Measurements from ENCODE around the gene CPM. TPM values are rescaled to one million over a fixed set of nuclear protein-coding genes. Genes with fewer than 3 reads are reported as not detected.

CPM gene
- polyA plus RNA-seq, 6 donors from 2014 or later: 3.2 to 26.0 (median 7.0) TPM

DNA sequence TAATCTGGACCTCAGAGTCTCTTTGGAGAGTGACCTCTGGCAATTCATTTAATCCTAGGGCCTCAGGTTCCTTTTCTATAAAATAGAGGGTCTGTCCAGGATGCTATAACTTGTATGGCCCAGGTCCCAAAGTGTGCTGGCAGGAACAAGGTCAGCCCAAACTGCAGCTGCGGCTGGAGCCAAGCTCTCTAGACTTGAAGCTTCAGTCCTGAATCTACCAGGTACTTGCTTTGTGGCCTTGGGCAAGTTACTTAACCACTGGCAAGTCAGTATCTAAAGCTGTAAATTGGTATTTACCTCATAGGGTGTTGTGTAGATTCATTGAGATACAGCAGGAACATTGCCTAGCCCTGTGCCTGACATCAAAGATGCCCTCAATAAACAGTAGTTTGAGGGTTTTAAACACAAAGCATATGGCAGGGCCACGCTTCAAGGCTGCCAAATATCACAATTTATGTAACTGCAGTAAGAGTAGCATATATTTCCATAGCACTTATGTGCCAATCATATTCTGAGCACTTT, 21.7 kb downstream of the CPM start:
- H3K36me3 Mint-ChIP-seq: no peaks in the 10 kb centered on the region

DNA sequence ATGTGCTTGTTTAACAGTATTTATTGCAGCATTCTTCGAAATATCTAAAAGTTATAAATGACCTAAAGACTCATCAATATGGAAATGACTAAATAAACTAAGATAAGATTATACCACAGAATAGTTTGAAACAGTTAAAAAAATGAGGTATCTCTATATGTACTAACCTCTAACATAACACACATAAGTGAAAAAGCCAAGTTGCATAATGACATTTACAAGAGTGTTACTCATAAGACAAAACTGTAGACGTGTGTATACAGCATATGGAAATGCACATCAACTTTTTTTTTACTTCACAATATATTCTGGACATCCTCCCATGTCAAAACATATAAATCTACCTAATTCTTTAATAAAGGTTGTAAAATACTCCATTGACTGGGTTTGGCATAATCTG, 22.8 kb downstream of the CPM start:
- H3K9me3 Mint-ChIP-seq: no peaks in the 10 kb centered on the region
- H3K4me3 Mint-ChIP-seq: no peak overlapping the region
- no peak for ATAC-seq (ENCODE audit: low read depth in 2 of 2)
- no peaks in the 10 kb centered on the region for H3K36me3 Mint-ChIP-seq
- no peak for DNase-seq
- no peak overlapping the region for H3K27ac Mint-ChIP-seq
- H3K4me1 Mint-ChIP-seq: peaks cover under 1 to 10% (median 5%) of the 10 kb centered on the region in 3 donors
- H3K27me3 Mint-ChIP-seq: no peaks in the 10 kb centered on the region

More for the DNA sequence above, 21.7 kb downstream of the CPM start:
- DNase-seq (no peak), ATAC-seq (ENCODE audit: low read depth in 2 of 2) (no peak)
- H3K9me3 Mint-ChIP-seq: no peaks in the 10 kb centered on the region
- no peak overlapping the region for H3K27ac Mint-ChIP-seq
- no peak overlapping the region for H3K4me3 Mint-ChIP-seq
- peaks cover 0 to 5% (median 0%) of the 10 kb centered on the region in 3 donors for H3K4me1 Mint-ChIP-seq
- no peaks in the 10 kb centered on the region for H3K27me3 Mint-ChIP-seq

- no peak for ATAC-seq (ENCODE audit: low read depth in 2 of 2)
- no peak overlapping the region for H3K27ac Mint-ChIP-seq
- no peak overlapping the region for H3K4me3 Mint-ChIP-seq
- DNase-seq: no peak
- H3K36me3 Mint-ChIP-seq: no peaks in the 10 kb centered on the region
- H3K27me3 Mint-ChIP-seq: no peaks in the 10 kb centered on the region
- H3K9me3 Mint-ChIP-seq: peaks cover 0 to 2% (median 0%) of the 10 kb centered on the region in 7 donors
- H3K4me1 Mint-ChIP-seq: peaks cover 18 to 29% (median 26%) of the 10 kb centered on the region in 3 donors
These were observed 24.9 kb downstream of the CPM start for GRCh38 chr12:68908076-68908475.

DNA sequence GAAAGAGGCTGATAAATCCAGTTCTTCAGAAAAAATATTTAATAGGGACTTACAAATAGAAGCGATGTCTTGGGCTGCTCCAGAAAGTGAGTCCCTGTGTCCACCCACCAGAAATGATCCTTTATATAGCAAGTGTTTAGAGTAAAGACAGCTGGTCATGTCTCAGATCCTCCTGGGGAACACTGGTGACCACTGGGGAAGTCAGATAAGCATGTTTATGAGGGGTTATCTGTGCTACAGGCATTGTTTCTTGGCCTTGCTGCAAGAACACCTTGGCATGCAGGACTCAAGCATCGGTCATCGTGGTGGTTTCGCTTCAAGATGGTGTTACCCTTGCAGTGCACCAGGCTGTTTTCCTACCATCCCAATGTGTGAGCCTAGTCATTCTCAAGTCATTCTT, 27.2 kb downstream of the CPM start:
- Mint-ChIP-seq H3K27ac (peak overlapping the region in 1 of 6 donors; percentile 28), H3K4me1 (peaks cover 32 to 49% (median 43%) of the 10 kb centered on the region in 3 donors), H3K9me3 (peaks cover 0 to 2% (median 0%) of the 10 kb centered on the region in 7 donors), H3K36me3 (no peaks in the 10 kb centered on the region), H3K4me3 (peak overlapping the region in 2 of 8 donors; percentile 55 to 69), H3K27me3 (no peaks in the 10 kb centered on the region)
- no peak for ATAC-seq (ENCODE audit: low read depth in 2 of 2)
- no peak for DNase-seq

DNA sequence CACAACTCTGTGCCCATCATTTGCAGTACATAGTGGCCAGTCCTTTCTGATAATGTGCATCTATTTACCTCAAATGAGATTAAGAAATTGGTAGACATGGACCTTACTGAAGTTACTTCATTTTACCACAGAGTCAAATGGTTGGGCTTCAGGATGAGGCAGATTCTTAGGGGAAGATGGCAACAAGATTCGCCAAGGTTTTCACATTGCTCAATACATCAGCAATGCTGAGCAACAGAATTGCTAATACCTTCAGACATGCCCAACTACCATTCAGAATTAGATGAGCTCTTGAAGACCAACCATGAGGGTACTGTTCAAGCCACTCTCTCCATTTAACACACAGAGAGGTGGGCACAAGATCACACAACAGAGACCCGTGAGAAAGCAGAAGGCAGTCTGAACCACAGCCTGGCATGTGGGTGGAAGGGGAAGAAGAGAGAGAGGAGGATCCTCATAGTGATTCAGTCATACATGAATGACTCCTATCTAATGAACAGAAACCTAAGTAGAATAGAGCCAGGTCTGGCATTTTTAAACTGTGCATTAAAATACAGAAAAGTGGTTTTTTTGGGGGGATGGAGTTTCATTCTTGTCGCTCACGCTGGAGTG, 28.5 kb downstream of the CPM start:
- DNase-seq: peak; percentile 53

GRCh38 chr12:68903511-68903910, 29.5 kb downstream of the CPM start:
- Mint-ChIP-seq H3K4me1 (peaks cover 35 to 54% (median 46%) of the 10 kb centered on the region in 3 donors), H3K27me3 (no peaks in the 10 kb centered on the region), H3K27ac (peak overlapping the region; percentile 14 to 89 (median 68)), H3K4me3 (peak overlapping the region in 7 of 8 donors; percentile 16 to 59 (median 43)), H3K9me3 (peaks cover 0 to 2% (median 0%) of the 10 kb centered on the region in 7 donors), H3K36me3 (no peaks in the 10 kb centered on the region)
- DNase-seq: no peak
- ATAC-seq (ENCODE audit: low read depth in 2 of 2): no peak

More for the DNA sequence above, 28.5 kb downstream of the CPM start:
- peak; percentile 100 for ATAC-seq (ENCODE audit: low read depth in 2 of 2)
- H3K4me1 Mint-ChIP-seq: peaks cover 35 to 49% (median 46%) of the 10 kb centered on the region in 3 donors
- H3K27me3 Mint-ChIP-seq: no peaks in the 10 kb centered on the region
- peaks cover 0 to 2% (median 0%) of the 10 kb centered on the region in 7 donors for H3K9me3 Mint-ChIP-seq
- peak overlapping the region in 5 of 6 donors; percentile 8 to 95 (median 77) for H3K27ac Mint-ChIP-seq
- peak overlapping the region in 6 of 8 donors; percentile 23 to 83 (median 69) for H3K4me3 Mint-ChIP-seq
- no peaks in the 10 kb centered on the region for H3K36me3 Mint-ChIP-seq

DNA sequence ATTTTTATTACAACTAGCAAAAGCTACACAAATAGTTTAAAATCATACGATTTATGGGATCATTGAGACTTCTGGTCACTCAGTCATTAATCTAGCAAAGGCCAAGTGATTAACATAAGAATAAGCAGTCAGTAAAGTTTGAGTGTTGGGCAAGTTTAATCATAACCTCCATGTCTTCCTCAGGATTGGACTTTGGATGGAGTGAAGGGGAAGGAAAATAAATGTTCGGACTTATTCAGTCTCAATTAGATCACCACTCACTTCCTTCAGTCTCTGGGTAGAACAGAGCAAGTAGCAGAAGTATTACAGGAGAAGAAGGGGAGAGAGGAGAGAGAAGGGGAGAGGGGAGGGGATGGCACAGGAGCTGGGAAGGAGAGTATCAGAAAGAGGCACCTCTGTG, 31.4 kb downstream of the CPM start:
- Mint-ChIP-seq H3K36me3 (no peaks in the 10 kb centered on the region), H3K27me3 (no peaks in the 10 kb centered on the region), H3K9me3 (peaks cover 0 to 2% (median 0%) of the 10 kb centered on the region in 7 donors), H3K27ac (peak overlapping the region in 5 of 6 donors; percentile 3 to 93 (median 61)), H3K4me1 (peaks cover 42 to 74% (median 61%) of the 10 kb centered on the region in 3 donors), H3K4me3 (peak overlapping the region in 2 of 8 donors; percentile 11 to 56)
- ATAC-seq (ENCODE audit: low read depth in 2 of 2): no peak
- DNase-seq: no peak

GRCh38 chr12:68901145-68901544, 31.8 kb downstream of the CPM start:
- peaks cover 45 to 78% (median 64%) of the 10 kb centered on the region in 3 donors for H3K4me1 Mint-ChIP-seq
- H3K9me3 Mint-ChIP-seq: peaks cover 0 to 2% (median 0%) of the 10 kb centered on the region in 7 donors

DNA sequence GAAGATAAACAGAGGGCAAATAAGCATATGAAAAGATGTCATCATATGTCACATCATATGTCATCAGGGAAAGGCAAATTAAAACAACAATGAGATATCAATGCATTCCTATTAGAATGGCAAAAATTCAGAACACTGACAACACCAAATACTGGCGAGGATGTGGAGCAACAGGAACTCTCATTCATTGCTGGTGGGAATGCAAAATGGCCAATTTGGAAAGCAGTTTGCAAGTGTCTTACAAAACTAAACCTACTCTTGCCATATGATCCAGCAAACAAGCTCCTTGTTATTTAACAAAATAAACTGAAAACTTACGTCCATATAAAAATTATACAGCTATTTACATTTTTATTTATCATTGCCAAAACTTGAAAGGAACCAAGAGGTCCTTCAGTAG, 32.7 kb downstream of the CPM start:
- Mint-ChIP-seq H3K27me3 (no peaks in the 10 kb centered on the region), H3K36me3 (no peaks in the 10 kb centered on the region), H3K4me3 (no peak overlapping the region), H3K27ac (peak overlapping the region in 1 of 6 donors; percentile 65), H3K4me1 (peaks cover 54 to 79% (median 69%) of the 10 kb centered on the region in 3 donors), H3K9me3 (peaks cover 0 to 2% (median 0%) of the 10 kb centered on the region in 7 donors)
- DNase-seq (no peak), ATAC-seq (ENCODE audit: low read depth in 2 of 2) (no peak)

More at GRCh38 chr12:68901145-68901544, 31.8 kb downstream of the CPM start:
- Mint-ChIP-seq H3K36me3 (no peaks in the 10 kb centered on the region), H3K27me3 (no peaks in the 10 kb centered on the region), H3K4me3 (no peak overlapping the region), H3K27ac (peak overlapping the region in 3 of 6 donors; percentile 3 to 64 (median 50))
- no peak for DNase-seq
- ATAC-seq (ENCODE audit: low read depth in 2 of 2): no peak

DNA sequence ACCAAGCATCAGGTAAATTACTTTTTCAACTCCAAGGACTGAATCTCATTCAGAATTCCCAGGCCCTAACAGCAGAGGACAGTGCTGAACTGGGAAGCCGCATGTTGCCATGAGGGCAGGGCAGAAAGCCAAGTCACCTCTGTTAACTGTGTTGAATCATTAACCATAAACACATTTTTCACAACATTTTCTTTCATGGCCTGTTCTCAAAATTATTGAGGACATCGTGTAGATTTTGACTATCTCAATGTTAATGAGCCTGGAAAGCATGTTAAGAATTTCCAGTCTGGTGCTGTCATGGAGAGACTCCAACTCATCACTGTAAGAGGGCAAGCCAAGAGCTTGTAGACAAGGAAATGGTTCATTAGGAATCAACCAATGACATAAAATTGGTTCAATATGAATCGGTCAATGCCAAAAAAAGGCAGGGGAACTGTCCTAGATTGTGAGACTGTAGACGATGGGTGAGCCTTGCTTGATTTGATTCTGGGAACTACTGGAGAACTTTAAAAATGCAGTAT, 33.7 kb downstream of the CPM start:
- no peak overlapping the region for H3K4me3 Mint-ChIP-seq
- DNase-seq (no peak), ATAC-seq (ENCODE audit: low read depth in 2 of 2) (no peak)
- H3K4me1 Mint-ChIP-seq: peaks cover 49 to 75% (median 62%) of the 10 kb centered on the region in 3 donors
- H3K9me3 Mint-ChIP-seq: peaks cover 0 to 2% (median 0%) of the 10 kb centered on the region in 7 donors
- H3K36me3 Mint-ChIP-seq: no peaks in the 10 kb centered on the region
- H3K27me3 Mint-ChIP-seq: no peaks in the 10 kb centered on the region
- peak overlapping the region in 3 of 6 donors; percentile 8 to 78 (median 44) for H3K27ac Mint-ChIP-seq

GRCh38 chr12:68896881-68897540, 36.0 kb downstream of the CPM start:
- peak; percentile 39 for DNase-seq

GRCh38 chr12:68894276-68894855, 38.6 kb downstream of the CPM start:
- Mint-ChIP-seq H3K4me1 (peaks cover 38 to 62% (median 53%) of the 10 kb centered on the region in 3 donors), H3K4me3 (peak overlapping the region in 1 of 8 donors; percentile 34), H3K9me3 (no peaks in the 10 kb centered on the region), H3K36me3 (no peaks in the 10 kb centered on the region), H3K27me3 (no peaks in the 10 kb centered on the region), H3K27ac (no peak overlapping the region)
- ATAC-seq (ENCODE audit: low read depth in 2 of 2): no peak
- DNase-seq: no peak

More at GRCh38 chr12:68896881-68897540, 36.0 kb downstream of the CPM start:
- peak; percentile 71 to 72 for ATAC-seq (ENCODE audit: low read depth in 2 of 2)
- Mint-ChIP-seq H3K9me3 (no peaks in the 10 kb centered on the region), H3K36me3 (no peaks in the 10 kb centered on the region), H3K4me3 (peak overlapping the region in 7 of 8 donors; percentile 59 to 88 (median 71)), H3K4me1 (peaks cover 34 to 55% (median 50%) of the 10 kb centered on the region in 3 donors), H3K27me3 (no peaks in the 10 kb centered on the region), H3K27ac (peak overlapping the region in 4 of 6 donors; percentile 44 to 75 (median 61))

DNA sequence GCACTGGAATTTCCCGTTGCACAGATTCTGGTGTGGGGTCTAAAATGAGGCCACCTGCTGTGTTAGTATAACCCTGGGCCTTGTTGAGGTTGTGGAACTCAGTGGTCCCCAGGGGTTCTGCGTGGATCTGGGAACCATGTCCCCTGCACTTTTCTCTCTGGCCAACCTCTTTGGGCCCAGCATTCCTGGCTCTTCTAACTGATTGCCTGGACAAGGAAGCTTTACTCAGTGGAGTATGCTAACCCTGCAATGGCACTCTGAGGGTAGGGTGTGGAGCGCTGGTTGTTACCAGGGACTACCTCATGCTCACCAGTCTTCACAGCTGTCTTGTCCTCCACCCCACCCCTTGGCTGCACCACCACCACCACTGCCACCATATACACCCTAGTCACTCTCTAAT, 39.2 kb downstream of the CPM start:
- no peaks in the 10 kb centered on the region for H3K9me3 Mint-ChIP-seq

More for the DNA sequence above, 39.2 kb downstream of the CPM start:
- DNase-seq: no peak
- ATAC-seq (ENCODE audit: low read depth in 2 of 2): no peak
- Mint-ChIP-seq H3K27ac (peak overlapping the region in 2 of 6 donors; percentile 39 to 47), H3K36me3 (no peaks in the 10 kb centered on the region), H3K4me3 (no peak overlapping the region), H3K27me3 (no peaks in the 10 kb centered on the region), H3K4me1 (peaks cover 39 to 59% (median 54%) of the 10 kb centered on the region in 3 donors)

Data from naive B cell (primary cell).